GM18502 (cell line): ENCODE results near the gene PPIE.

ENCODE experiments used
- ATAC-seq: cut with Tn5 transposase; IDR thresholded peaks from one replicate; pipeline ENCODE4 v1.9.1; 2021; ENCODE audit warnings: mild to moderate bottlenecking; ENCODE audit not compliant: unreplicated experiment, poor library complexity

Gene PPIE

GRCh38 chr1:39717809-39718208 lies 20.9 kb upstream of the PPIE start:
- no peak for ATAC-seq

GRCh38 chr1:39720094-39720999 lies 18.3 kb upstream of the PPIE start:
- no peak for ATAC-seq

GRCh38 chr1:39721664-39722063 lies 17.0 kb upstream of the PPIE start:
- ATAC-seq: no peak

GRCh38 chr1:39722495-39722894 lies 16.2 kb upstream of the PPIE start:
- no peak for ATAC-seq

GRCh38 chr1:39726600-39726999 lies 12.1 kb upstream of the PPIE start:
- no peak for ATAC-seq

- no peak for ATAC-seq
These were observed 11.3 kb upstream of the PPIE start for GRCh38 chr1:39727221-39727931.

GRCh38 chr1:39727932-39728317 lies 10.8 kb upstream of the PPIE start:
- no peak for ATAC-seq

- ATAC-seq: no peak
These were observed 9.7 kb upstream of the PPIE start for GRCh38 chr1:39729030-39729429.

GRCh38 chr1:39729842-39730241 lies 8.8 kb upstream of the PPIE start:
- no peak for ATAC-seq

- no peak for ATAC-seq
These were observed 6.0 kb upstream of the PPIE start for GRCh38 chr1:39732730-39733129.

GRCh38 chr1:39733161-39733560 lies 5.5 kb upstream of the PPIE start:
- ATAC-seq: no peak

GRCh38 chr1:39735731-39736130 lies 3.0 kb upstream of the PPIE start:
- ATAC-seq: no peak

GRCh38 chr1:39737546-39738169 lies 1.0 kb upstream of the PPIE start:
- ATAC-seq: no peak

- ATAC-seq: no peak
These were observed 6.5 kb downstream of the PPIE start for GRCh38 chr1:39745016-39745670.

- no peak for ATAC-seq
These were observed 12.9 kb downstream of the PPIE start for GRCh38 chr1:39751595-39751994.

- ATAC-seq: no peak
These were observed 14.0 kb downstream of the PPIE start for GRCh38 chr1:39752703-39753102.

GRCh38 chr1:39753132-39754025 lies 14.7 kb downstream of the PPIE start:
- no peak for ATAC-seq

GRCh38 chr1:39754026-39754570 lies 15.4 kb downstream of the PPIE start:
- ATAC-seq: no peak

- ATAC-seq: no peak
These were observed 16.3 kb downstream of the PPIE start for GRCh38 chr1:39754906-39755504.
